Thymus (tissue), 11 donors: ENCODE data around the gene SNX32. TPM values are rescaled to one million over a fixed set of nuclear protein-coding genes. Genes with fewer than 3 reads are reported as not detected.

Source experiments
- DNase-seq, 9 donors: peaks; one replicate each; pipeline ENCODE4 v3.0.0-alpha.2; 2013; ENCODE audit warnings: low spot score in 9 of 9, low read depth in 6 of 9, missing footprints in 1 of 9
- H3K27ac ChIP-seq, 2 donors: one replicate each; pipeline ENCODE4 v1.5.1; 2013; ENCODE audit warnings: control low read depth in 1 of 2, low read depth in 1 of 2, low read length in 1 of 2, mild to moderate bottlenecking in 1 of 2, moderate library complexity in 1 of 2
- H3K27me3 ChIP-seq, 2 donors: one replicate each; pipeline ENCODE4 v1.5.1; 2013; ENCODE audit warnings: low read length in 1 of 2; ENCODE audit not compliant: control insufficient read depth in 2 of 2, insufficient read depth in 1 of 2
- H3K36me3 ChIP-seq, 2 donors: one replicate each; pipeline ENCODE4 v1.5.1; 2013; ENCODE audit warnings: low read length in 1 of 2, mild to moderate bottlenecking in 1 of 2, moderate library complexity in 1 of 2; ENCODE audit not compliant: control insufficient read depth in 2 of 2, insufficient read depth in 2 of 2
- H3K4me1 ChIP-seq, 2 donors: one replicate each; pipeline ENCODE4 v1.5.1; 2013; ENCODE audit warnings: low read length in 2 of 2; ENCODE audit not compliant: control insufficient read depth in 2 of 2, insufficient read depth in 2 of 2
- H3K4me3 ChIP-seq, 2 donors: one replicate each; pipeline ENCODE4 v1.5.1; 2013; ENCODE audit warnings: low read length in 2 of 2, control low read depth in 1 of 2, mild to moderate bottlenecking in 1 of 2
- H3K9me3 ChIP-seq, 2 donors: one replicate each; pipeline ENCODE4 v1.5.1; 2013; ENCODE audit warnings: low read length in 1 of 2, mild to moderate bottlenecking in 1 of 2; ENCODE audit not compliant: control insufficient read depth in 2 of 2, insufficient read depth in 1 of 2
- whole genome bisulfite sequencing: extraction: QIAGEN DNeasy Blood & Tissue Kit; methylation state at CpG from one replicate; pipeline ENCODE4 v1.1.7; 2013; 5-methylcytosine and 5-hydroxymethylcytosine counted together
- polyA plus RNA-seq: library from polyadenylated mRNA; stranded (reverse); fragments of 200-250 nt; gene quantifications from one replicate; pipeline ENCODE4 v1.2.3, GENCODE V29; 2013
- total RNA-seq: library from RNA; stranded (reverse); fragments of 120-200 nt; gene quantifications from one replicate; pipeline ENCODE4 v1.2.4, GENCODE V29; 2013
- donor health status: healthy.

SNX32 gene
- total and polyA plus RNA-seq, 2 donors = 0.38 to 1.1 TPM

DNA sequence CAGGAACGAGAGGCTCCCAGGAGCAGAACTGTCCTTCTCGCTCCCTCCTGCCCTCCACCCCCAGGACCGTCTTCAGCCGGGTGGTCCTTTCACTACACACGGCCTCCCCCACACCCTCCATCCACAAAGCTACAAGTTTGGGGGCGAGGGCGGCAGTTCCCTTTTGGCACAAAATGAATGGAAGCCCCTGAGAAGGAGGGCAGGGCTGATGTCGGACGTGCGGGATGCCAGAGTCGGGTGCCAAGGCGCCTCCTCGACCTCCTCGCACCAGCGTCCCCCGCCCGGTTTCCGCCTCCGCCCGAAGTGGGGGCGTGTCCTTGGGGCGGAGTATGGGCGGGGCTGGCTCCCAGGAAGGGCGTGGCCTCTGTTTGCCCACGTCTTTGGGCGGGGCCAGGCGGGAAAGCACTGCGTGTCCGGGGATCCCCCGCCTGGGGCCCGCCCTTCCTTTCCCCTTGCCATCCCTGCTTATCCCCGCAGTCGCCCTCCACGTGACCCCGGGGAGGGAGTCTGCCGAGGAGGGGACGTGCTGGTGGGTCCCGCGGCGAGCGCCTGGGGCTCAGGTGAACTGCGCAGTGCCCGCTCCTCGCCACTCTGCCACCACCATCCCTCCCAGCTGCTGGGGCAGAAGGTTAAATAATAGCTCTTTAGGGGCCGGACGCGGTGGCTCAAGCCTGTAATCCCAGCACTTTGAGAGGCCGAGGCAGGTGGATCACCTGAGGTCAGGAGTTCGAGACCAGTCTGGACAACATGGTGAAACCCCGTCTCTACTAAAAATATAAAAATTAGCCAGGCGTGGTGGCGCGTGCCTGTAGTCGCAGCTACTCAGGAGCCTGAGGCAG, 39.8 kb downstream of the SNX32 start:
- peaks cover 10 to 15% of the 10 kb centered on the region in 2 donors for H3K4me1 ChIP-seq
- DNase-seq = peak; percentile 73 to 95 (median 88)
- no peaks in the 10 kb centered on the region for H3K9me3 ChIP-seq
- H3K27ac ChIP-seq = peak overlapping the region; percentile 23 to 61
- WGBS = 9% methylated on average over 54 of the region's 54 CpGs
- peaks cover 0 to 1% of the 10 kb centered on the region in 2 donors for H3K36me3 ChIP-seq
- peak overlapping the region; percentile 49 to 62 for H3K4me3 ChIP-seq
- peaks cover 11 to 42% of the 10 kb centered on the region in 2 donors for H3K27me3 ChIP-seq

DNA sequence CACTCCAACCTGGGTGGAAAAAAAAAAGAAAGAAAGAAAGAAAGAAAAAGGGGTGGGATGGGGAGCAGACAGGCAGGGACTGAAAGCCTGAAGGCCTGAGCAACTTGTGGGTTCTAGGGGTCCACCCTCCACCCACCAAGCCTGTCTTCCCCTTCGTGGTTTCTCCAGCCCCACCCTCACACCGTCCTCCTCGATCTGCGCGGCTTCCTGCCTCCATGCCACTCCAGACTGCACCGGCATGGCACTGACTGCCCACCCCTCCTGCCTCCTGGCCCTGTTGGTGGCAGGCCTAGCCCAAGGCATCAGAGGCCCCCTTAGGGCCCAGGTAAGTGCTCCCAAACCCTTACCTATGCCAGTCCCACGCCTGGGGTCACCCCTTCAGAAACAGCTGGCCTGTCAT, 45.9 kb downstream of the SNX32 start, which contains the start of gene CTSW:
Gene CTSW (plus strand): TSS at position 221 of the 400 bp plus-strand sequence. CDS start 18 bp downstream, at position 239.
- Histone ChIP-seq H3K27me3 (no peaks in the 10 kb centered on the region), H3K27ac (peak within 1 kb of the TSS in 1 of 2 donors; percentile 8), H3K36me3 (peaks cover 19 to 28% of the 10 kb centered on the region in 2 donors), H3K4me1 (peaks cover 0 to 19% of the 10 kb centered on the region in 2 donors), H3K4me3 (no peak within 1 kb of the TSS), H3K9me3 (peaks cover 0 to 5% of the 10 kb centered on the region in 2 donors)
- peak in 1 of 9 donors; percentile 45 for DNase-seq
- WGBS = 8% methylated on average over 7 of the region's 7 CpGs

DNA sequence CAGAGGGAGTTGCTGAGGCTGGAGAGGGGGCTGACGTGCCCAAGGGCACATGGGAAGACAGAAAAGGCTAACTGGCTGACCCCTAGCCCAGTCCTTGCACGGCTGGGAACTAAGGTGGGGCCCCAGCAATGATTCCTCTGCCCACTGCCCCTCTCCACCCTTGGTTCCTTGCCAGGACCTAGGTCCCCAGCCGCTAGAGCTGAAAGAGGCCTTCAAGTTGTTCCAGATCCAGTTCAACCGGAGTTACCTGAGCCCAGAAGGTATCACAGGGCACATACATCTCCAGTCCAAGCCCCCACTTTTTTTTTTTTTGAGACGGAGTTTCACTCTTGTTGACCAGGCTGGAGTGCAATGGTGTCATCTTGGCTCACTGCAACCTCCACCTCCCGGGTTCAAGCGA, 46.3 kb downstream of the SNX32 start:
- Histone ChIP-seq H3K36me3 (peaks cover 19 to 32% of the 10 kb centered on the region in 2 donors), H3K9me3 (peaks cover 0 to 5% of the 10 kb centered on the region in 2 donors), H3K4me1 (peaks cover 0 to 23% of the 10 kb centered on the region in 2 donors), H3K4me3 (no peak overlapping the region), H3K27ac (no peak overlapping the region), H3K27me3 (no peaks in the 10 kb centered on the region)
- no peak for DNase-seq
- 83% methylated on average over 7 of the region's 7 CpGs for WGBS

DNA sequence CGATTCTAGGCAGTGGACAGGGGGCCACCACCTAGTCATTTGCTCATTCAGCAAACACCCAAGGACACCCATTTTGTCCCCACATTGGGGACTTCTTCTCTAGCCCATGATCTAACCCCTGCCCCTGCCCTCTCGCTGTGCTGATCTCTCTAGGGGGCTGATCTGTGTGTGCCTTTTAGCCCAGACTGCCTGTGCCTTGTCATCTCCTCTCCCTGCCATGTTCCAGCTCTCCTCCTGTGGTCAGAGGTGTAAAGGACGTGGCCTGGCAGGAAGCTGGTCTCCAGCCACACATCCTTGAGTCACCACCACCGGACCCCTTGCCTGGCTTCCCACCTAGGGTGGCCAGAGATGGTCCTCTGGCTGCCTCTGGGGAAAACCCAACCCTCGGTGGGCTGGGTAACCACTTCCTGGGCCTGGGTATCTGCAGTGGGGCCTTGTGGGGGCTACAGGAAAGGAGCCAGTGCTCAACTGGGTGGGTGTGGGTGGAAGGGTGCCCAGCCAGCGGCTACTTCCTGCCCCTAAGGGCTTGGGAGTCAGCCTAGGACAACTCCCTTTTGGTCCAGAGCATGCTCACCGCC, 47.2 kb downstream of the SNX32 start:
- H3K9me3 ChIP-seq = peaks cover 0 to 5% of the 10 kb centered on the region in 2 donors
- H3K27me3 ChIP-seq = no peaks in the 10 kb centered on the region
- DNase-seq = no peak
- H3K4me1 ChIP-seq = peaks cover 0 to 25% of the 10 kb centered on the region in 2 donors
- peaks cover 23 to 40% of the 10 kb centered on the region in 2 donors for H3K36me3 ChIP-seq
- H3K4me3 ChIP-seq = no peak overlapping the region
- H3K27ac ChIP-seq = no peak overlapping the region
- 47% methylated on average over 7 of the region's 7 CpGs for WGBS

DNA sequence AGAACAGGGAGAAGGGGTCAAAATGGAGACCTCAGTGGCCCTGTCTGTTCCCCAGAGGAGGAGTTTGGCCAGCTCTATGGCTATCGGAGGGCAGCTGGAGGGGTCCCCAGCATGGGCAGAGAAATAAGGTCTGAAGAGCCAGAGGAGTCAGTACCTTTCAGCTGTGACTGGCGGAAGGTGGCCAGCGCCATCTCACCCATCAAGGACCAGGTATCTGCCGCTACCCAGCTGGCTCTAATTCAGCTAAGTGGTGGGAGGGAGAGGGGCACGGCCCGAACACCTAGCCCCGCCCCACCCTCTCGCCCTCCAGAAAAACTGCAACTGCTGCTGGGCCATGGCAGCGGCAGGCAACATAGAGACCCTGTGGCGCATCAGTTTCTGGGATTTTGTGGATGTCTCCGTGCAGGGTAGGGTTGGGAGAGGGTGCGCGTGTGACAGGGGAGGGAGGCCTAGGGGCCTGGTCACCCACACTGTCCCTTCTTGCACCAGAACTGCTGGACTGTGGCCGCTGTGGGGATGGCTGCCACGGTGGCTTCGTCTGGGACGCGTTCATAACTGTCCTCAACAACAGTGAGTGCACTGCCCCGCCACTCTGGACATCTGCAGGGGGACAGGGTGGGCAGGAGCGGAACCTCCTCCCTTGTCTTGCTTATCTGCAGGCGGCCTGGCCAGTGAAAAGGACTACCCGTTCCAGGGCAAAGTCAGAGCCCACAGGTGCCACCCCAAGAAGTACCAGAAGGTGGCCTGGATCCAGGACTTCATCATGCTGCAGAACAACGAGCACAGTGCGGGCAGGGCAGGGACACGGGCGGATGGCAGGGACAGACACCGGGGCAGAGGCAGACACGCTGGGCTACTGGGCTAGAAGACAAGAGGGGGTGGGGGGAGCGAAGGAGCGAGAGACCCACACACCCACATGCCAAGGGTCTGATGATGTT, 48.6 kb downstream of the SNX32 start:
- H3K4me1 ChIP-seq = peaks cover 0 to 29% of the 10 kb centered on the region in 2 donors
- 98% methylated on average over 30 of the region's 30 CpGs for WGBS
- H3K9me3 ChIP-seq = peaks cover 0 to 5% of the 10 kb centered on the region in 2 donors
- peaks cover 26 to 50% of the 10 kb centered on the region in 2 donors for H3K36me3 ChIP-seq
- DNase-seq = no peak
- H3K27ac ChIP-seq = no peak overlapping the region
- H3K27me3 ChIP-seq = no peaks in the 10 kb centered on the region
- no peak overlapping the region for H3K4me3 ChIP-seq

- no peak for DNase-seq
- Histone ChIP-seq H3K36me3 (peaks cover 26 to 50% of the 10 kb centered on the region in 2 donors), H3K4me1 (peaks cover 0 to 37% of the 10 kb centered on the region in 2 donors)
These were observed 49.4 kb downstream of the SNX32 start for GRCh38 chr11:65883058-65883761.

GRCh38 chr11:65883786-65884715, 50.3 kb downstream of the SNX32 start:
- Histone ChIP-seq H3K4me3 (no peak overlapping the region), H3K27me3 (no peaks in the 10 kb centered on the region), H3K9me3 (peaks cover 0 to 12% of the 10 kb centered on the region in 2 donors), H3K4me1 (peaks cover under 1 to 42% of the 10 kb centered on the region in 2 donors), H3K27ac (no peak overlapping the region), H3K36me3 (peaks cover 26 to 50% of the 10 kb centered on the region in 2 donors)
- 95% methylated on average over 28 of the region's 28 CpGs for WGBS
- DNase-seq = no peak

More at GRCh38 chr11:65883058-65883761, 49.4 kb downstream of the SNX32 start:
- H3K4me3 ChIP-seq = no peak overlapping the region
- 96% methylated on average over 13 of the region's 13 CpGs for WGBS
- peaks cover 0 to 12% of the 10 kb centered on the region in 2 donors for H3K9me3 ChIP-seq
- no peak overlapping the region for H3K27ac ChIP-seq
- no peaks in the 10 kb centered on the region for H3K27me3 ChIP-seq
